Esophagus squamous epithelium (tissue), 5 donors: ENCODE data around the gene NT5DC4. TPM values are rescaled to one million over a fixed set of nuclear protein-coding genes. Genes with fewer than 3 reads are reported as not detected.

Experiments used
- DNase-seq: peaks from one replicate; lab custom pipeline; 2025; lab: John Stamatoyannopoulos, UW
- H3K27ac ChIP-seq, 4 donors: fragments of 200-600 bp; sonication (generic); one replicate each; pipeline ENCODE4 v1.5.1; 2016 to 2019; ENCODE audit warnings: mild to moderate bottlenecking in 1 of 4
- H3K27me3 ChIP-seq, 4 donors: fragments of 200-600 bp; sonication (generic); 1 replicate in 3 of 4; 2 replicates in 1 of 4; pipeline versions ENCODE4 v1.5.1 to v1.6.0; 2017 to 2021; ENCODE audit warnings: antibody characterized with exemption in 1 of 4
- H3K36me3 ChIP-seq, 3 donors: fragments of 200-600 bp; sonication (generic); one replicate each; pipeline ENCODE4 v1.5.1; 2016 to 2019
- H3K4me1 ChIP-seq, 3 donors: fragments of 200-600 bp; sonication (generic); one replicate each; pipeline ENCODE4 v1.5.1; 2017 to 2019
- H3K4me3 ChIP-seq, 4 donors: fragments of 200-600 bp; sonication (generic); 1 replicate in 3 of 4; 2 replicates in 1 of 4; pipeline ENCODE4 v1.5.1; 2016 to 2019; ENCODE audit warnings: mild to moderate bottlenecking in 2 of 4, moderate library complexity in 1 of 4
- H3K9me3 ChIP-seq, 3 donors: fragments of 200-600 bp; sonication (generic); one replicate each; pipeline ENCODE4 v1.5.1; 2016 to 2019
- POLR2A ChIP-seq, 4 donors: fragments of 450-650 bp; IDR thresholded peaks; one replicate each; pipeline ENCODE4 v1.6.1; 2017; ENCODE audit warnings: antibody characterized with exemption in 4 of 4, mild to moderate bottlenecking in 4 of 4, moderate library complexity in 3 of 4
- WGBS, 2 donors: methylation state at CpG; one replicate each; pipeline ENCODE4 v1.1.5; 2018; 5-methylcytosine and 5-hydroxymethylcytosine counted together
- intact Hi-C: fragments of 100-400 bp; cut with DNase I; formaldehyde crosslinking; loops from one replicate; pipeline ENCODE4 v1.15.0; 2022
- total RNA-seq, 4 donors: library from RNA; depleted of rRNA; stranded (reverse); fragments of >200 nt; gene quantifications; one replicate each; pipeline ENCODE4 v1.1.0, GENCODE V29; 2016
- TF ChIP-seq, protein P1 (sequence below), 6 experiments: fragments of 450-650 bp in 4 of 6; fragments of 200-600 bp in 2 of 6; sonication (generic) in 2 of 6; IDR thresholded peaks; one replicate each; pipeline ENCODE4 v1.5.1; 2016 to 2019; ENCODE audit warnings: antibody characterized with exemption in 6 of 6, mild to moderate bottlenecking in 4 of 6, moderate library complexity in 4 of 6
- donor health status: DM: yes; HTN: yes; CAD: no.

Gene NT5DC4
- total RNA-seq, 4 donors from 2014 or later: not detected

DNA sequence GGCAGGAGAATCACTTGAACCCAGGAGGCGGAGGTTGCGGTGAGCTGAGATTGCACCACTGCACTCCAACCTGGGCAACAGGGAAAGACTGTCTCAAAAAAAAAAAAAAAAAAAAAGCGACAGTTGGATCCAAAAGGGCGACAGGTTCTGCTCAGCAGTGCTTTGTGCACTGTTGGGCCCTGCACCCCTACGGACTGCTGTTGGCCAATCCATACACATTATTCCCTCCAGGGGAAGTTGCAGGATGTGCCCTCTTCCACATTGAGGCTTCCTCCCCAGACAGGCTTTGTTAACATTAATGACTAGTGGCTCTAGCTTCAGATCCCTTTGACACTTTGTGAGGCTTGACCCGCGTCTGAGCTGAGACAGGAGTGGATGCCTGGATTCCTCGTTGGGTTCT lies 9.4 kb downstream of the NT5DC4 start:
- intact Hi-C loops: no loop called here
- 80 to 84% methylated on average over 8 of the region's 8 CpGs for WGBS, 2 donors
- Histone ChIP-seq H3K9me3 (no peaks in the 10 kb centered on the region), H3K4me1 (peaks cover 0 to 11% (median 4%) of the 10 kb centered on the region in 3 donors), H3K27ac (no peak overlapping the region), H3K36me3 (no peaks in the 10 kb centered on the region), H3K27me3 (no peaks in the 10 kb centered on the region), H3K4me3 (no peak overlapping the region)
- no peak for TF ChIP-seq POLR2A (IDR thresholded peaks at IDR 0.05)
- TF ChIP-seq, protein P1, sequence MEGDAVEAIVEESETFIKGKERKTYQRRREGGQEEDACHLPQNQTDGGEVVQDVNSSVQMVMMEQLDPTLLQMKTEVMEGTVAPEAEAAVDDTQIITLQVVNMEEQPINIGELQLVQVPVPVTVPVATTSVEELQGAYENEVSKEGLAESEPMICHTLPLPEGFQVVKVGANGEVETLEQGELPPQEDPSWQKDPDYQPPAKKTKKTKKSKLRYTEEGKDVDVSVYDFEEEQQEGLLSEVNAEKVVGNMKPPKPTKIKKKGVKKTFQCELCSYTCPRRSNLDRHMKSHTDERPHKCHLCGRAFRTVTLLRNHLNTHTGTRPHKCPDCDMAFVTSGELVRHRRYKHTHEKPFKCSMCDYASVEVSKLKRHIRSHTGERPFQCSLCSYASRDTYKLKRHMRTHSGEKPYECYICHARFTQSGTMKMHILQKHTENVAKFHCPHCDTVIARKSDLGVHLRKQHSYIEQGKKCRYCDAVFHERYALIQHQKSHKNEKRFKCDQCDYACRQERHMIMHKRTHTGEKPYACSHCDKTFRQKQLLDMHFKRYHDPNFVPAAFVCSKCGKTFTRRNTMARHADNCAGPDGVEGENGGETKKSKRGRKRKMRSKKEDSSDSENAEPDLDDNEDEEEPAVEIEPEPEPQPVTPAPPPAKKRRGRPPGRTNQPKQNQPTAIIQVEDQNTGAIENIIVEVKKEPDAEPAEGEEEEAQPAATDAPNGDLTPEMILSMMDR (IDR thresholded peaks at IDR 0.05): no peak
- no peak for DNase-seq

DNA sequence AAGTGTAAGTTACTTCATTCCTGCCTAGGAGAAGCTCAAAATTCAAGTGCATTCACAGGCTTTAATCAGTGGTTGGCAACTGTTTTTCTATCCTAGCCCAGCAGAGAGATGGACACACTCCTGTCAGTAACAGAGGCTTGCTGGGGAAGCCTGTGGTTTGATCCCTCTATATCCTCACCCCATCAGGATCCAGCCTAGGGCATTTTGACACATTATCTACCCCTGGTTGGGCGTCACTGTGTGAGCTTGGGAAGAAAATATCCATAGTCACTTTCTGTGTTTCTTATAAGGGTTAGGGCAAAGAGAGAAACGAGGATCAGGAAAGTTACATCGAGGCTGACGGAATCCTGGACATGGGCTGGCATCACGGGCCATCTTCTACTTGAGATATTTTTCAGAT lies 10.0 kb downstream of the NT5DC4 start:
- Histone ChIP-seq H3K4me1 (peaks cover 0 to 11% (median 4%) of the 10 kb centered on the region in 3 donors), H3K36me3 (no peaks in the 10 kb centered on the region), H3K27ac (no peak overlapping the region), H3K9me3 (no peaks in the 10 kb centered on the region), H3K27me3 (no peaks in the 10 kb centered on the region), H3K4me3 (no peak overlapping the region)
- DNase-seq: no peak
- WGBS, 2 donors: 81 to 92% methylated on average over 5 of the region's 5 CpGs
- TF ChIP-seq POLR2A (IDR thresholded peaks at IDR 0.05): no peak
- TF ChIP-seq, protein P1 (IDR thresholded peaks at IDR 0.05): no peak
- intact Hi-C loops: no loop called here

DNA sequence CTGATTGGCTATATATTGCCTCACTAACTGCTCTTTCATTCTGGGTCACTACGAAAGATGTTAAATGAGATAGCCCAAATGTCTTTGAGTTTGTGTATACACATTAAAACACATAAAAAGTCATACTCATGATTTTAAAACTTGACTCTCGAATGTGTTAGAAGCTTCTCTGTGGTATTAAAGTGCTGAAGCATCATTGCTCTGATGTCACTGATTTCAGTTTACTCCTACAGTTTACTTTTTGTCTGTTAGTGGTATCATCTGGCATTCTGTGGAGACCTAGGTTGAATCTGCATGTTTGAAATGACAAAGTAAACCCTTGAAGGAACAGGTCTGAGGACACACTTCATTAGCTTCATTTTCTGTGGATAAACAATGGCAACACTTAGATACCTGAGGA lies 10.7 kb downstream of the NT5DC4 start:
- no peak for DNase-seq
- Histone ChIP-seq H3K27me3 (no peaks in the 10 kb centered on the region), H3K4me1 (peaks cover 0 to 6% (median 2%) of the 10 kb centered on the region in 3 donors), H3K27ac (no peak overlapping the region), H3K4me3 (no peak overlapping the region), H3K36me3 (no peaks in the 10 kb centered on the region), H3K9me3 (no peaks in the 10 kb centered on the region)
- intact Hi-C loops: no loop called here
- TF ChIP-seq POLR2A (IDR thresholded peaks at IDR 0.05): no peak
- TF ChIP-seq, protein P1 (IDR thresholded peaks at IDR 0.05): no peak
- 84 to 92% methylated on average over 2 of the region's 2 CpGs for WGBS, 2 donors

DNA sequence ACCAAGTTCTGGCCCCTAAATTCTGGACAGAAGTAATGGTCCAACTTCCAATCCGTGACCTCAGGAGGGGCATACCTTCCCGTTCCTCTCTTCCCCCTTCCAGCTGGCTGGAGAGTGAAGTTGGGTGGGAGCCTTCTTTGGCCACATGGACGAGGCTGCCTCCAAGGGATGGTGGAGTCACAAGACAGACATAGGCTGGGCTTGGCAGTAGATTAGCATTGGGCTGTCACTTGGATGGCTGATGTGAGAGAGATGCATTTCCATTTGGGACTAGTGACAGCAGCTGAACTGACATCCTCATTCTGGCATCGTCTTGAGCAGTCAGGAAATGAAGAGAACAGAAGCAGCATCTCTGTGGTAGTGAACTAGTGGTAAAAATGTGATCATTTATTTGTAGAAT lies 12.6 kb downstream of the NT5DC4 start:
- WGBS, 2 donors: 50 to 85% methylated on average over 1 to 3 of the region's 4 CpGs
- Histone ChIP-seq H3K9me3 (no peaks in the 10 kb centered on the region), H3K4me3 (no peak overlapping the region), H3K36me3 (no peaks in the 10 kb centered on the region), H3K4me1 (no peaks in the 10 kb centered on the region), H3K27me3 (no peaks in the 10 kb centered on the region), H3K27ac (no peak overlapping the region)
- DNase-seq: no peak
- TF ChIP-seq, protein P1 (IDR thresholded peaks at IDR 0.05): no peak
- no peak for TF ChIP-seq POLR2A (IDR thresholded peaks at IDR 0.05)
- intact Hi-C loops: no loop called here

DNA sequence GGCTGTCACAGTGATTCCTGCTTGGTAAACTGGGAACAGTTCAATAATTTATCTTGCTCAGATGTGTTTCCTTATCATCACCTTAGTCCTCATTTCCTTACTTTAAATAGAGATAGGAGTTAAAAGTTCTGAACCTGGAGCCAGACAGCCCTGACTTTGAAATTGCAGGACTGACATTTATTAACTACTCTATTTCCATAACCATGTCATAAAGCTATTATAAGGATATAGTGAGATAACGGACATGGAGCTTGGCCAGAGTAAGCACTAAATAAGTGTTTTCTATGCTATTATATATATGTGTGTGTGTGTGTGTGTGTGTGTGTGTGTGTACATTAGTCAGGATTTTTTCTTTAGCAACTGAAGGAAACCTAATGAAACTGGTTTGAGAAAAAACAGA lies 13.1 kb downstream of the NT5DC4 start:
- Histone ChIP-seq H3K4me1 (no peaks in the 10 kb centered on the region), H3K27me3 (no peaks in the 10 kb centered on the region), H3K27ac (no peak overlapping the region), H3K4me3 (no peak overlapping the region), H3K36me3 (no peaks in the 10 kb centered on the region), H3K9me3 (no peaks in the 10 kb centered on the region)
- TF ChIP-seq, protein P1 (IDR thresholded peaks at IDR 0.05): no peak
- TF ChIP-seq POLR2A (IDR thresholded peaks at IDR 0.05): no peak
- WGBS, 2 donors: 50 to 77% methylated on average over 1 of the region's 1 CpG
- no peak for DNase-seq
- intact Hi-C loops: no loop called here
